HCT116 (cell line): Measurements from ENCODE around the gene PTPRO. TPM values are rescaled to one million over a fixed set of nuclear protein-coding genes. Genes with fewer than 3 reads are reported as not detected.

Source experiments
- ATAC-seq: fragments of 200-7000 bp; cut with Tn5 transposase; 2 replicates; pipeline ENCODE4 v1.9.1; 2020; ENCODE audit warnings: mild to moderate bottlenecking, moderate library complexity
- BruUV-seq: library from RNA; stranded (reverse); fragments of 400-500 nt; replicated peaks from 2 replicates; lab custom pipeline; 2021; lab: Mats Ljungman, UMichigan
- CTCF ChIA-PET: fragments of 300-600 bp; sonication (Branson Sonifier 250); formaldehyde crosslinking; loops from one replicate; lab custom pipeline; 2021; ENCODE audit warnings: antibody characterized with exemption; lab: Charles Lee
- POLR2A ChIA-PET: fragments of 300-600, 350-600 bp; sonication (Branson Sonifier 250); formaldehyde crosslinking; loops from one replicate; lab custom pipeline; 2021; ENCODE audit warnings: antibody characterized with exemption; lab: Charles Lee
- RAD21 ChIA-PET, 2 experiments: fragments of 300-600 bp; sonication (Branson Sonifier 250); formaldehyde crosslinking; loops; one replicate each; lab custom pipeline; 2023; ENCODE audit warnings: low total read pairs in 2 of 2; ENCODE audit not compliant: uncharacterized antibody in 2 of 2, unreplicated experiment in 2 of 2, low non-redundant PET in 1 of 2; lab: Charles Lee
- DNase-seq: peaks from one replicate; pipeline ENCODE4 v3.0.0-alpha.2; 2010; ENCODE audit warnings: low read depth, low spot score
- H2AFZ ChIP-seq: fragments of 200-600 bp; shearing (Covaris generic), sonication (generic); 2 replicates; pipeline ENCODE4 v1.6.1; 2017; ENCODE audit warnings: low read depth, mixed run types, mixed read lengths, antibody characterized with exemption, low read length; ENCODE audit not compliant: poor library complexity, severe bottlenecking
- H3K27ac ChIP-seq: 2 replicates; pipeline ENCODE4 v1.5.1; 2012; ENCODE audit warnings: low read depth, low read length
- H3K27me3 ChIP-seq: fragments of 200-600 bp; sonication (generic); 2 replicates; pipeline ENCODE4 v1.6.1; 2016; ENCODE audit warnings: mixed run types, low read length, mixed read lengths; ENCODE audit not compliant: insufficient read depth
- H3K36me3 ChIP-seq, 2 experiments: fragments of 200-500 bp in 1 of 2; fragments of 200-600 bp in 1 of 2; sonication (Bioruptor generic) in 1 of 2; sonication (generic) in 1 of 2; 2 replicates each; pipeline versions ENCODE4 v1.5.1 to v1.6.1; 2014 to 2016; ENCODE audit warnings: low read length in 2 of 2, inconsistent platforms in 1 of 2, mixed read lengths in 1 of 2, mixed run types in 1 of 2; ENCODE audit not compliant: insufficient read depth in 2 of 2, control insufficient read depth in 1 of 2
- H3K4me1 ChIP-seq, 2 experiments: fragments of 200-600 bp in 1 of 2; sonication (generic) in 1 of 2; 2 replicates each; pipeline versions ENCODE4 v1.5.1 to v1.6.1; 2012 to 2017; ENCODE audit warnings: low read length in 2 of 2, inconsistent platforms in 1 of 2, mild to moderate bottlenecking in 1 of 2, mixed read lengths in 1 of 2, mixed run types in 1 of 2, moderate library complexity in 1 of 2; ENCODE audit not compliant: insufficient read depth in 2 of 2, control insufficient read depth in 1 of 2
- H3K4me2 ChIP-seq: fragments of 200-600 bp; sonication (generic); 2 replicates; pipeline ENCODE4 v1.6.1; 2017; ENCODE audit warnings: mixed run types, low read length, mixed read lengths
- H3K4me3 ChIP-seq, 2 experiments: fragments of 200-600 bp in 1 of 2; sonication (generic) in 1 of 2; replicated peaks in 1 of 2; 2 replicates each; pipeline ENCODE4 v1.5.1; 2011 to 2016; ENCODE audit warnings: low read length in 2 of 2, control low read depth in 1 of 2, low read depth in 1 of 2, mild to moderate bottlenecking in 1 of 2, mixed read lengths in 1 of 2, mixed run types in 1 of 2
- H3K79me2 ChIP-seq: fragments of 200-600 bp; sonication (generic); 2 replicates; pipeline ENCODE4 v1.6.1; 2017; ENCODE audit warnings: mild to moderate bottlenecking, mixed run types, low read length, moderate library complexity, mixed read lengths; ENCODE audit not compliant: insufficient read depth
- H3K9ac ChIP-seq: fragments of 200-600 bp; sonication (generic); 2 replicates; pipeline ENCODE4 v1.6.1; 2016; ENCODE audit warnings: low read length, mixed read lengths
- H3K9me2 ChIP-seq: fragments of 200-600 bp; sonication (generic), shearing (Covaris generic); 2 replicates; pipeline ENCODE4 v1.6.1; 2017; ENCODE audit warnings: mixed run types, mild to moderate bottlenecking, moderate library complexity; ENCODE audit not compliant: insufficient read depth
- H3K9me3 ChIP-seq, 2 experiments: fragments of 200-500 bp in 1 of 2; fragments of 200-600 bp in 1 of 2; sonication (Bioruptor generic) in 1 of 2; sonication (generic) in 1 of 2; 2 replicates each; pipeline ENCODE4 v1.6.1; 2014 to 2017; ENCODE audit warnings: low read length in 2 of 2, mixed read lengths in 2 of 2, inconsistent platforms in 1 of 2, low read depth in 1 of 2, mild to moderate bottlenecking in 1 of 2, mixed run types in 1 of 2, moderate library complexity in 1 of 2; ENCODE audit not compliant: control insufficient read depth in 1 of 2, insufficient read depth in 1 of 2
- H4K20me1 ChIP-seq: fragments of 200-600 bp; sonication (generic), shearing (Covaris generic); 2 replicates; pipeline ENCODE4 v1.6.1; 2017; ENCODE audit warnings: mixed run types, mild to moderate bottlenecking, moderate library complexity; ENCODE audit not compliant: insufficient read depth
- CBX3 ChIP-seq: IDR thresholded peaks from 2 replicates; pipeline ENCODE4 v1.6.1; 2012; ENCODE audit warnings: low read depth
- CEBPB ChIP-seq: IDR thresholded peaks from 2 replicates; pipeline ENCODE4 v1.6.1; 2012; ENCODE audit warnings: low read depth
- ELF1 ChIP-seq: IDR thresholded peaks from 2 replicates; pipeline ENCODE4 v1.6.1; 2012; ENCODE audit warnings: low read depth, borderline replicate concordance
- EZH2 ChIP-seq: fragments of 200-600 bp; sonication (generic); IDR thresholded peaks from 2 replicates; pipeline ENCODE4 v1.6.1; 2017; ENCODE audit warnings: antibody characterized with exemption, mixed run types
- EZH2phosphoT487 ChIP-seq: fragments of 200-600 bp; IDR thresholded peaks from 2 replicates; pipeline ENCODE4 v1.6.1; 2018; ENCODE audit warnings: antibody characterized with exemption, borderline replicate concordance
- FOSL1 ChIP-seq: IDR thresholded peaks from 2 replicates; pipeline ENCODE4 v1.6.1; 2012; ENCODE audit warnings: low read depth
- JUND ChIP-seq: IDR thresholded peaks from 2 replicates; pipeline ENCODE4 v1.6.1; 2012
- POLR2A ChIP-seq: IDR thresholded peaks from 2 replicates; pipeline ENCODE4 v1.7.0; 2011; ENCODE audit warnings: borderline replicate concordance; ENCODE audit not compliant: insufficient read depth, insufficient read length; ENCODE audit errors: extremely low read depth
- POLR2AphosphoS5 ChIP-seq: IDR thresholded peaks from 2 replicates; pipeline ENCODE4 v1.6.1; 2011; ENCODE audit warnings: mild to moderate bottlenecking, low read depth, low read length, moderate library complexity
- REST ChIP-seq: IDR thresholded peaks from 2 replicates; pipeline ENCODE4 v1.6.1; 2012; ENCODE audit warnings: low read depth
- SIN3A ChIP-seq: IDR thresholded peaks from 2 replicates; pipeline ENCODE4 v1.6.1; 2012; ENCODE audit warnings: low read depth
- SP1 ChIP-seq: IDR thresholded peaks from 2 replicates; pipeline ENCODE4 v1.6.1; 2012; ENCODE audit warnings: low read depth
- SRF ChIP-seq: IDR thresholded peaks from 2 replicates; pipeline ENCODE4 v1.6.1; 2012; ENCODE audit warnings: low read depth
- ZFX ChIP-seq: fragments of 450-650 bp; IDR thresholded peaks from 2 replicates; pipeline ENCODE4 v1.6.1; 2017
- ZNF274 ChIP-seq: fragments of 200-500 bp; sonication (Bioruptor generic); IDR thresholded peaks from 2 replicates; pipeline ENCODE4 v1.6.1; 2014; ENCODE audit warnings: mild to moderate bottlenecking, low read depth, low read length, inconsistent platforms
- intact Hi-C: fragments of 100-400 bp; cut with micrococcal nuclease; formaldehyde crosslinking; loops from 2 replicates; pipeline ENCODE4 v1.10.0; 2022
- total RNA-seq: library from RNA; stranded (reverse); gene quantifications from one replicate; pipeline ENCODE4 v1.2.1, GENCODE V29; 2021; ENCODE audit not compliant: unreplicated experiment

Gene PTPRO
- total RNA-seq, 1 experiment from 2014 or later: not detected

- TF ChIP-seq SRF (no peak), SP1 (peak; percentile 84; the same call in 1 of the 2 replicates), EZH2phosphoT487 (no peak)
Observed at GRCh38 chr12:15629108-15629507, 306.8 kb downstream of the PTPRO start (continued).

GRCh38 chr12:15629761-15630160 lies 307.5 kb downstream of the PTPRO start:
- Histone ChIP-seq H3K9ac (peak overlapping the region; percentile 52), H2AFZ (no peak overlapping the region), H4K20me1 (no peaks in the 10 kb centered on the region), H3K9me3 (no peaks in the 10 kb centered on the region), H3K4me3 (peak overlapping the region in 1 of 2 experiments; percentile 22; a peak in 1 of 4 replicates), H3K4me2 (peak overlapping the region; percentile 65), H3K36me3 (no peaks in the 10 kb centered on the region), H3K9me2 (no peaks in the 10 kb centered on the region), H3K4me1 (peaks cover 67 to 72% of the 10 kb centered on the region in 2 experiments), H3K79me2 (no peaks in the 10 kb centered on the region; the same call in 1 of the 2 replicates), H3K27ac (peak overlapping the region; percentile 85), H3K27me3 (no peaks in the 10 kb centered on the region)
- TF ChIP-seq FOSL1 (peak; percentile 29; the same call in 1 of the 2 replicates), CBX3 (no peak), EZH2 (no peak), SP1 (no peak), SIN3A (no peak)
- no peak for ATAC-seq
- ChIA-PET CTCF (no interaction called here), POLR2A (interaction anchor here (0.9 kb wide), 1 partner anchor 59 kb away, joined by 4 read pairs; no protein-coding TSS in a partner anchor), RAD21 (interaction anchor here (0.5 to 0.6 kb wide), 2 partner anchors 96 to 143 kb away, joined by 3 read pairs; no protein-coding TSS in a partner anchor)
- DNase-seq: no peak
- no TSS peak for BruUV-seq
- intact Hi-C loops: no loop called here

- peak overlapping the region; percentile 85 for H3K27ac ChIP-seq
- no peaks in the 10 kb centered on the region; the same call in 1 of the 2 replicates for H3K79me2 ChIP-seq
- H3K36me3 ChIP-seq: no peaks in the 10 kb centered on the region
- DNase-seq (no peak), ATAC-seq (no peak)
- ChIA-PET POLR2A (no interaction called here), RAD21 (no interaction called here), CTCF (no interaction called here)
- no peak overlapping the region for H2AFZ ChIP-seq
- BruUV-seq: no TSS peak
- no peak overlapping the region for H3K4me3 ChIP-seq
- H3K27me3 ChIP-seq: no peaks in the 10 kb centered on the region
- H3K4me2 ChIP-seq: peak overlapping the region; percentile 65; the same call in 1 of the 2 replicates
- H3K4me1 ChIP-seq: peaks cover 74 to 76% of the 10 kb centered on the region in 2 experiments
- no peaks in the 10 kb centered on the region for H3K9me3 ChIP-seq
- no peak overlapping the region for H3K9ac ChIP-seq
- no peaks in the 10 kb centered on the region for H3K9me2 ChIP-seq
- intact Hi-C loops: no loop called here
- no peaks in the 10 kb centered on the region for H4K20me1 ChIP-seq
- TF ChIP-seq POLR2AphosphoS5 (no peak), REST (no peak), CBX3 (no peak), JUND (no peak), POLR2A (no peak), CEBPB (no peak), ELF1 (no peak), SRF (no peak), ZFX (no peak), ZNF274 (no peak), EZH2 (no peak)
Observed at GRCh38 chr12:15631007-15631715, 308.9 kb downstream of the PTPRO start.
